ENCODE measurements around the gene TMEM128.
"Not testable (repeated sequence)": the region's sequence is repeated elsewhere in the genome, so short reads cannot be mapped to it uniquely, and the experiment has no call there.

Gene TMEM128

DNA sequence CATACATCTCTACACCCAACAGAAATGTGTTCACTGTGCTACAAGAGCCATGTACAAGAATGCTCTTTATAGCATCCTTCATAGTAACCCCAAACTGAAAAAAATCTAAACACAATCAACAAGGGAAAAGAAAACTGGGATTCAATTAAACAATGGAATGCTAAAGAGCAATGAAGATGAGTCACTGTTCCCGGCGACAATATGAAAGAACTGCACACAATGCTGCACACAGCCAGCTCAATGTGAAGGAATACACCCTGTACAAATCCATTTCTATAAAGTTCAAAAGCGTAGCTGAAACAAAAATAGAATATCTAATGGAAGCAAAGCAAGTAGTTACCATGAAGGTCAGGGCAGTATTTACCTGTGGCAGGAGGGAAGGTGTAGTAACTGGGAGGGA, 8.5 kb downstream of the TMEM128 start:
- CTCF ChIA-PET, H3K4me1 Mint-ChIP-seq, H3K27me3 Mint-ChIP-seq, H3K27ac Mint-ChIP-seq, H3K9me3 Mint-ChIP-seq, H3K4me3 Mint-ChIP-seq, DNase-seq: not testable (repeated sequence)
- peaks cover 42% of the 10 kb centered on the region for H3K36me3 Mint-ChIP-seq

DNA sequence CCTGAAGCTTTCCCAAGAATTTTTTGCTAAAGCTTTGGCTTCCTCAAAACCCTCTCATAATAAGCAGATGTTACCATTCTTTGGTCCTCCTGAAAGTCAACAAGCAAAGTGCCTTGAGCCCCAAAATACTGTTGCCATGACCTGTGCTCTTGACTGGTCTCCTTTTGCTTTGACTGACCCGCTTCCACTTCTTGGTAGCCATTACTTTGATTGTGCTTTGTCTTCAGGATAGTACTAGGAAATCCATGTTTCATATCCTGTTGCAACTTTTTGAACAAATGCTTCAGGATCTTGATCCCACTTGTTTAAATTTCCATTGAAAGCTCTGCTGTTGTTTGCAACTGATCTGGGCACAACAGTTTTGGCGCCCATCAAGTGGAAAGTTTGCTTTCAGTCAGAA, 14.4 kb downstream of the TMEM128 start:
- no peak for DNase-seq
- peaks cover 21% of the 10 kb centered on the region for H3K36me3 Mint-ChIP-seq
- H3K4me1 Mint-ChIP-seq, result no peaks in the 10 kb centered on the region
- no peak overlapping the region for H3K4me3 Mint-ChIP-seq
- CTCF ChIA-PET, result no interaction called here
- H3K27me3 Mint-ChIP-seq, result peaks cover 21% of the 10 kb centered on the region
- peaks cover 6% of the 10 kb centered on the region for H3K9me3 Mint-ChIP-seq
- no peak overlapping the region for H3K27ac Mint-ChIP-seq

DNA sequence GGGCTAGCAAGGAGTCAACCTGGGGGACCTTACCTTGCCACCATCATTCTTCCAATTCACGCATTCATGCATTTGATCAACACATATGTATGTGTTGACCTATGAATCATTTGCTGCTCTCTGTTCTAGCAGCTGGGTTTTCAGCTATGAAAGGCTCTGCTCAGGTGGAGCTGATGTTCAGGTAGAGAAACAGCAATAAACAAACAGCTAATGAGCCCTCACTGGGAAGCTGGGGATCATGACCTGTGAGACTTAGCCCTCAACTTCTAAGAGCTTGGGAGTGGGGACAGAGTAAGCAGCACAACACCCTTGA, 19.7 kb downstream of the TMEM128 start:
- Mint-ChIP-seq H3K27me3 (peaks cover 74% of the 10 kb centered on the region), H3K4me3 (no peak overlapping the region), H3K4me1 (peaks cover 8% of the 10 kb centered on the region), H3K9me3 (peaks cover 6% of the 10 kb centered on the region), H3K36me3 (peaks cover 7% of the 10 kb centered on the region), H3K27ac (no peak overlapping the region)
- CTCF ChIA-PET, result no interaction called here
- no peak for DNase-seq

DNA sequence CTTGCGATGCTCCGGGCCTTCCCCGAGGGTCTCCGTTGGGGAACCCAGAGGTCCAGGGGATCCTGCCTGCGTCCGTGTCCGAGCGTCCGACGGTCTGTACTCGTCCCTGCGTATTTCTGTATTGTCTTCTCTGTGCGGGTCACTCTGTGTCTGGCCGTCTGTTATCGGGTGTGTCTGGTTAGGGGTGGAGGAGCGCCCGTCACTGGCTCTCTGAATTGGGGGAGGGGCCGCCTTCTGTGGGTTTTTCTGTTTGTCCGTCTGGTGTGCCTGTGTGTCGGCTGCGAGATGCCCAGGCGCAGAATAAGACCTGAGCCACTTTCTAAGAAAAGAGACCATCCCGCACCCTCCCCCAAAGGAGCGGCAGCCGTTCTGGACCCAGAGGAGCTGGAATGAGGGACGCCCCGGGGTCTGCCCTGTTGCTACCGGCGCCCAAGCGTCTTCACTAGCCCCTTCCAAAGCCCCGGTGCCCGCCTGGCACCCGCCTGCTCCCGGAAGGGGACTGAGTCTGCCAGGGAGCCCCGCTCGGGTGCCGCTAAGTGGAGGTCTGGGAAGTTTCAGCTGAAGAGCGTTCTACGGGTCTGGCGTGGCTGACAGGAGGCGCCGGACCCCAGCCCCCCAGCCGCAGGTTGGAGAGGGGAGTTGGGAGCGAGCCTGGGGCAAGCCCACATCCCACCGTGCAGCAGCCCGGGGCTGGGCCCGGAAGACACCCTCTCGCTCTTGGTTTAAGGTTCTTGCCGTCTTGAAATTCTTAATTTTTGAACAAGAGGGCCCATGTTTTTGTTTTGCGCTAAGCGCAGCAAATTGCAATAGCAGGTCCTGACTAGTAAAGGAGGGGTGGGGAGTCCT, 20.3 kb downstream of the TMEM128 start:
- Mint-ChIP-seq H3K9me3 (peaks cover under 1% of the 10 kb centered on the region), H3K27me3 (peaks cover 78% of the 10 kb centered on the region), H3K4me1 (peaks cover 8% of the 10 kb centered on the region), H3K36me3 (peaks cover 7% of the 10 kb centered on the region), H3K27ac (no peak overlapping the region), H3K4me3 (no peak overlapping the region)
- no peak for DNase-seq
- CTCF ChIA-PET, result no interaction called here

DNA sequence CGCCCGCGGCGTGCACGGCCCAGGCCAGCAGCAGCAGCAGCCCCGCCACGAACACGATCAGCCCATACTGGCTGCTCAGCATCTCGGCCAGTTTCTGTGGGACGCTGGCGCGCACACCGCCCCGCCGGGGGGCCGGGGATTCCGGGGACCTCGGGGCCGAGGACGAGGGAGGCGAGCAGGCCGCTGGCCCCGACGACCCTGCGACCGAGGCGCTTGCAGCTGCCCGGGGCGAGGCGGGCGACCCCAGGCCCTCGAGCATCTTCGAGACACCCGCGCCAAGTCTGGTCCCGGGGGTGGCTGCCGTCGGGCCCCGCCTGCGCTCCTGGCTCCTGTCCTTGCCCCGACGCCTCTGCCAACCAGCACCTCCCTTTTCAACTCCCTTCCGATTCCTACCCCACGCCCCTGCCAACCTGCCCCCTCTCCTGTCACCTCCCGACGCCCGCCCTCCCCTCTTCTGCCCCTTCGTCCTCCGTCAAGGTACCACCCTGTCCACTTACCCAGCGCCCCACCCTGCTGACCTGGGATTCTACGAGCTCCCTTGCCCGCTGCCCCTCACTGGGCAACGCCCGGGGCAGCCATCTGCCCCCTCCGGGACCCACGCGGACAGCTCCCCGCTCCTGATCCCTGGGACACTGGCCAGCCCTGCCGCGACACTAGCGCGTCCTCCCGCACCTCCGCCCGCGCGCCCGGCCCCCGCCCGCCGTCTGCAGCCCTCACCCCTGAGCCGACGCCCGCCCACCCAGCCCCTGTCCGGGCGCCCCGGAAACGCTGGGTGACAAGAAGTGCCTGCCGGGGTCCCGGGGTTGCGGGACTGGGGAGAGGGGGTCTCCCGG, 21.2 kb downstream of the TMEM128 start, which contains the start of gene OTOP1:
Gene OTOP1, minus strand, starts transcription at position 324 of the 833 bp plus-strand sequence. Its CDS starts 65 bp downstream, at position 259.
- Mint-ChIP-seq H3K36me3 (peaks cover 7% of the 10 kb centered on the region), H3K27ac (no peak within 1 kb of the TSS), H3K4me1 (peaks cover 8% of the 10 kb centered on the region), H3K4me3 (no peak within 1 kb of the TSS), H3K27me3 (peaks cover 85% of the 10 kb centered on the region), H3K9me3 (no peaks in the 10 kb centered on the region)
- DNase-seq, result no peak
- CTCF ChIA-PET, result no interaction called here

DNA sequence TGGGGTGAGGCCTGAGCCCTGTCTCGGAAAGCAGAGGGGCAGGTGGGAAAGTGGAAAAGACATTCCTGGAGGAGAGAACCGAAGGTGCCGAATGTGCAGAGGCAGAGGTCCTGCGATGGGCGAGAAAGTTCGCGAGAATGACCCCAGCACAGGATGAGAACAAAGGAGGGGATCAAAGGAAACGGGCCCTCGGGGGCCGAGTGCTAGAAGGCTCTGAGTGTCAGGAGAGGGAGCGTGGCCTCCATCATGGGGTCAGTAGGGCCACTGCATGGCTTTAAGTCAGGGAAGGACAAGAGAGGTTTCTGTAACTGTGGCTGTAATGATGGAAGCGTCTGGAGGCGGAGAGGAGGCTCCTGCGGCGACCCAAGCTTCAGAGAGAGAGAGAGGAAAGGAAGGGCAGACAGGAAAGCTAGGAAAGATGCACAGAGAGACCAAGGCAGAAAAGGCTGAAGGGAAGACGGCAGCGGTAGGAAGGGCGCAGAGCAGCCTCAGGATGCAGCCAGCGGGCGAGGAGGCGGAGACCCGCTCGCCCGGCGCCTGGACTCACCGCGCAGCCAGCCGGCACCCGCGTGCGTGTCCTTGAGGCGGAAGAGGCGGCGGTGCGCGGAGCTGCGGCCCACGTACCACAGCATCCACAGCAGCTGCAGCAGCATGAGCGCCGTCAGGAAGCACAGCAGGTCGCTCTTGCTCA, 22.0 kb downstream of the TMEM128 start:
- DNase-seq, result no peak
- Mint-ChIP-seq H3K27me3 (peaks cover 92% of the 10 kb centered on the region), H3K4me3 (no peak overlapping the region), H3K9me3 (no peaks in the 10 kb centered on the region), H3K27ac (no peak overlapping the region), H3K36me3 (peaks cover 7% of the 10 kb centered on the region), H3K4me1 (peaks cover 8% of the 10 kb centered on the region)
- CTCF ChIA-PET, result no interaction called here

DNA sequence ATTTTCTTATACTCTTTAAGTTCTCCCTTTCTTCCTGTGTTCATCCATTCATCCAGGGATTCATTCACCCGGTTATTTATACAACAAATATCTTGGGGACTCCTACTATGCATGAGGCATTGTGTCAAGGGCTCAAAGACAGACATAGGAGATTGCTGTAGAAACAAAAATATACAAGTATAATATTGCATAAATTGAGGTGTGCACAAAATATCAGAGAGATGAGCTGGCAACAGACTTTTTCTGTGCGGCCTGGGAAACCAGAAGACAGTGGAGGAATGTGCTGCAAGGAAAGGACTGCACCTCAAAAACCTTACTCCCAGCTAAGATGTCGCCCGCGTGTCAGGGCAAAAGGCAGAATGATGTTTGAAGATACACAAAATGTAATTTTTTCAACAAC, 30.9 kb downstream of the TMEM128 start:
- Mint-ChIP-seq H3K27me3 (peaks cover 14% of the 10 kb centered on the region), H3K36me3 (no peaks in the 10 kb centered on the region), H3K27ac (no peak overlapping the region), H3K9me3 (no peaks in the 10 kb centered on the region), H3K4me1 (no peaks in the 10 kb centered on the region), H3K4me3 (no peak overlapping the region)
- no peak for DNase-seq
- CTCF ChIA-PET, result no interaction called here

DNA sequence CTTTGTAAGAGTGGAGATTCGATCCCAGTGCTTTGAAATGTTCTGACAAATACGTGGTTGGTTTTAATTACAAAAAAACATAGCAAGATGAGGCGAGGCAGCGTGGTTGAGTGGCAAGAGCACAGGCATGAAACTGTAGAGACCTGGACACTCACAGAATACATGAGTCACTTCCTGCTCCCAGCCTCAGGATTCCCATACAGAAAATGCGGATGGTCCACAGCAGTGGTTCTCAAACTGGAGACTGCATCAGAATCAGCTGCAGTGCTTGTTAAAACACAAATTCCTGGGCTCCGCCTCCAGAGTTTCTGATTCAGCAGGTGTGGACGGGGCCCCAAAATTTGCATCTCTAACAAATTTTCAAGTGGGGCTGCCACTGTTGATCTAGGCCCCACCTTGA, 31.4 kb downstream of the TMEM128 start:
- no peak overlapping the region for H3K4me3 Mint-ChIP-seq
- no peaks in the 10 kb centered on the region for H3K36me3 Mint-ChIP-seq
- peaks cover 9% of the 10 kb centered on the region for H3K27me3 Mint-ChIP-seq
- no peaks in the 10 kb centered on the region for H3K4me1 Mint-ChIP-seq
- no peak for DNase-seq
- CTCF ChIA-PET, result no interaction called here
- H3K27ac Mint-ChIP-seq, result no peak overlapping the region
- H3K9me3 Mint-ChIP-seq, result no peaks in the 10 kb centered on the region

DNA sequence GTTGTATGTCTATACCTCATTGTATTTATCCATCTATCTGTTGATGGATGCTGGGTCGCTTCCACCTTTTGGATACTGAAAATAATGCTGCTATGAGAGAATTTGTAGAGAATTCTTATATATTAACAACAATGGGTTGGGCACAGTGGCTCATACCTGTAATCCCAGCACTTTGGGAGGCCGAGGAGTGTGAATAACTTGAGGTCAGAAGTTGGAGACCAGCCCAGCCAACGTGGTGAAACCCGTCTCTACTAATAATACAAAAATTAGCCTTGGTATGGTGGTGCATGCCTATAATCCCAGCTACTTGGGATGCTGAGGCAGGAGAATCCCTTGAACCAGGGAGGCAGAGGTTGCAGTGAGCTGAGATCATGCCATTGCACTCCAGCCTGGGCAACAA, 34.3 kb downstream of the TMEM128 start:
- H3K4me3 Mint-ChIP-seq, DNase-seq, H3K4me1 Mint-ChIP-seq, H3K36me3 Mint-ChIP-seq, H3K27ac Mint-ChIP-seq, CTCF ChIA-PET, H3K9me3 Mint-ChIP-seq: not testable (repeated sequence)
- peaks cover 25% of the 10 kb centered on the region for H3K27me3 Mint-ChIP-seq

DNA sequence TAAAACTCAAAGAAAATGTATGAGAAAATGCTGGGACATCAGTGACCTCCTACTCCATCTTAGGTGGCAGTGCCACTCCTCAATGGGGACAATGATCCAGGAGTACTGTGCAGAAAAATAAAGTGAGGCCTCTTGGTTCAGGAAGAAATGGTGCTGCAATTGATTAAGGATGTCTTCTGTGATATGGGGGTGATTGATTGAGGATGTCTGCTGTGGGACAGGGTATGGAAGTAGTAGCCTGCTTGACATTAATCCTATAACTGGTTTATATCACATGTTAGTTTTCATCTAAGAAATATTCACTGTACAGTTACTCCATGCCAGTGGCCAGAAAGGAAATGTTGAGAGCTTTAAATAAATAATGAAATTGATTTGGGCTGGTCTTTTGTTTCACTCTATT, 41.8 kb downstream of the TMEM128 start:
- CTCF ChIA-PET, result no interaction called here
- Mint-ChIP-seq H3K27me3 (peaks cover 44% of the 10 kb centered on the region), H3K4me3 (no peak overlapping the region), H3K9me3 (no peaks in the 10 kb centered on the region), H3K36me3 (no peaks in the 10 kb centered on the region), H3K4me1 (no peaks in the 10 kb centered on the region), H3K27ac (no peak overlapping the region)
- no peak for DNase-seq

DNA sequence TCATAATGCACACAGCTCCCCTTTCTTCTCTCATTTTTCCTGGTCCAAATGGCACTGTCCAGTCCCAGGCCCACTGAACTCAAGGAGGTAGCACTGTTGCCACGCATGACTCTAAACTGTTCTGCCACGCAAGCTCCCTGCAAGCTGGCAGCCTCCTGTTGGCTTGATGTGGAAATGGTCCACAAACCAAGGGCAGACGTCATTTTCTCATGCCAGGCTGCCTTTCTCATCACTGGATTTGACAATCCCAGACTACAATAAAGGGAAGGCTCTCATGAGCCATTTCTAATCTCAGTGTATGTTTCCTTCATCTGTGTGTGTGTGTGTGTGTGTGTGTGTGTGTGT, 43.6 kb downstream of the TMEM128 start:
- no peak for DNase-seq
- no peak overlapping the region for H3K4me3 Mint-ChIP-seq
- no peaks in the 10 kb centered on the region for H3K9me3 Mint-ChIP-seq
- no peak overlapping the region for H3K27ac Mint-ChIP-seq
- H3K4me1 Mint-ChIP-seq, result no peaks in the 10 kb centered on the region
- H3K36me3 Mint-ChIP-seq, result no peaks in the 10 kb centered on the region
- CTCF ChIA-PET, result no interaction called here
- H3K27me3 Mint-ChIP-seq, result peaks cover 28% of the 10 kb centered on the region

DNA sequence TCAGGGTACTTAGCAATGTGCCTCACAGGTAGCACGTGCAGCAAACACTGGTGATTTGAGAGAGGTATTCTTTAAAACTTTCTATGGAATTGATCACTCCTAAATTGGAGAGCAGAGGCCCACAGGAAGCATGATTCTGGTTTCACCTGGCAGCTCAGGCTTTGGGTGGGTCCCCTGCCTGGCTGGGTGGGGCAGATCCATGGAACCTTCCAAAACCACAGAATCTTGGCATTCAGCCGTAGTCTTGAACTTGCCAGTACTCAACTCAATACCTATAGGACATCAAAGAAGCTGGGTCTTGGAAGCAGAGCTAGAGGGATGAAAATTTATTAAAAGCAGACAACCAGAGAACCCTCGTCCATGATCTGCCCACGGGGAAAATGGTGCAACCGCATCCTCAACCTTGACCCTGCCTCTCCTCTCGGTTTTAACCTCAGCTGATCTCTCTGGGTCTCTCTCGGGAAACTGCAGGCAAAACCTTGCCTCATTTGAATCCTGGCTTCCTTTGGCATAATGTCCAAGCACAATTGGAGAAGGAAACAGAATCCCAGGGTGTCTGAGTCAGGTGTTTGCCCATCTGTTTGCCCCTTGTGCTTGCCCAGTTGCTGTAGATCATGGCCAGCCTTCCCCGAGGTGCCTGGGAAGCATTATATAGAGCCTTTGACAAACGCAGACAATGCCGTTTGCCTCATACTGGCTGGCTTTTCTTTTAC, 44.2 kb downstream of the TMEM128 start:
- Mint-ChIP-seq H3K27ac (no peak overlapping the region), H3K36me3 (no peaks in the 10 kb centered on the region), H3K27me3 (peaks cover 26% of the 10 kb centered on the region), H3K9me3 (no peaks in the 10 kb centered on the region), H3K4me3 (no peak overlapping the region), H3K4me1 (no peaks in the 10 kb centered on the region)
- CTCF ChIA-PET, result no interaction called here
- no peak for DNase-seq

DNA sequence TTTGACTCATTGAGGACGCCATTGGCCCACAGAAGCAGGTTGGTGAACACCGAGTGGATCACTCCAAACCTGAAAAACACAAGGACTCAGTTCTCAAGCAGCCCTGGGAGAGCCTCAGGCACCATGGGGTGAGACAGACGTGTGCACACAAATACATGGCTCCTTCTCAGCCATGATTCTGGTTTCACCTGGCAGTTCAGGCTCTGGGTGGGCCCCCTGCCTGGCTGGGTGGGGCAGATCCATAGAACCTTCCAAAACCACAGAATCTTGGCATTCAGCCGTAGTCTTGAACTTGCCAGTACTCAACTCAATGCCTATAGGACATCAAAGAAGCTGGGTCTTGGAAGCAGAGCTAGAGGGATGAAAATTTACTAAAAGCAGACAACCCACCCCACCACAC, 45.5 kb downstream of the TMEM128 start:
- H3K27ac Mint-ChIP-seq, result no peak overlapping the region
- CTCF ChIA-PET, result no interaction called here
- no peaks in the 10 kb centered on the region for H3K9me3 Mint-ChIP-seq
- no peak for DNase-seq
- H3K27me3 Mint-ChIP-seq, result peaks cover 25% of the 10 kb centered on the region
- no peaks in the 10 kb centered on the region for H3K36me3 Mint-ChIP-seq
- H3K4me3 Mint-ChIP-seq, result no peak overlapping the region
- H3K4me1 Mint-ChIP-seq, result no peaks in the 10 kb centered on the region

DNA sequence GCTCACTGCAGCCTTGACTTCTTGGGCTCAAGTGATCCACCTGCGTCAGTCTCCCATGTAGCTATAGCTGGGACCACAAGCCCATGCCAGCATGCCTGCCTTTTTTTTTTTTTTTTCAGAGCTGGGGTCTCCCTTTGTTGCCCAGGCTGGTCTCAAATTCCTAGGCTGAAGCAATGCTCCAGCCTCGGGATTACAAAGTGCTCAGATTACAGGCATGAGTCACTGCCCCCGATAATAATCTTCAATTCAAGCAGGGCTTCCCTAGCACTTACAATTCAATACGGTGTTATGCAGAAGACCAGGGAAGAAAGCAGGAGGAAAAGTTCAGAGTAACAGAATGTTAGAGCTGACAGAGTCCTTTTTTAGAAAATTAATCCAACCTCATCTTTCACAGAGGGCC, 47.4 kb downstream of the TMEM128 start:
- CTCF ChIA-PET, result no interaction called here
- Mint-ChIP-seq H3K4me1 (no peaks in the 10 kb centered on the region), H3K4me3 (no peak overlapping the region), H3K27me3 (peaks cover 28% of the 10 kb centered on the region), H3K36me3 (no peaks in the 10 kb centered on the region), H3K9me3 (no peaks in the 10 kb centered on the region), H3K27ac (no peak overlapping the region)
- no peak for DNase-seq
